GM21360 (cell line): ENCODE measurements around the gene STAC.
"Not testable (repeated sequence)": the region's sequence is repeated elsewhere in the genome, so short reads cannot be mapped to it uniquely, and the experiment has no call there.

Experiments used
- ATAC-seq: cut with Tn5 transposase; IDR thresholded peaks from one replicate; pipeline ENCODE4 v1.9.1; 2021; ENCODE audit warnings: mild to moderate bottlenecking, moderate library complexity; ENCODE audit not compliant: unreplicated experiment

Gene STAC

GRCh38 chr3:36562945-36563344 is 182.6 kb downstream of the STAC start:
- no peak for ATAC-seq

- no peak for ATAC-seq
Observed at GRCh38 chr3:36575241-36575640, 194.9 kb downstream of the STAC start.

DNA sequence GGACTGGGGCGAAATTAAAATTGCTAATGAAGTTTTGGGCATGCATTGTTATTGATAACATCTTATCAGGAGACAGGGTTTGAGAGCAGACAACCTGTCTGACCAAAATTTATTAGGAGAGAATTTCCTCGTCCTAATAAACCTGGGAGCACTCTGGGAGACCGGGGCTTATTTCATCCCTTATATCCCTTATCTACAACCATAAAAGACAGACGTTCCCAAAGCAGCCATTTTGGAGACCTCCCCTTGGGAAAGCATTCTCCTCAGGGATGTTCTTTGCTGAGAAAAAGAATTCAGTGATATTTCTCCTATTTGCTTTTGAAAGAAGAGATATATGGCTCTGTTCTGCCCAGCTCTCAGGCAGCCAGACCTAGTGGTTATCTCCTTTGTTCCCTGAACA is 198.1 kb downstream of the STAC start:
- not testable (repeated sequence) for ATAC-seq

GRCh38 chr3:36579746-36580145 is 199.4 kb downstream of the STAC start:
- ATAC-seq, result no peak

- ATAC-seq, result no peak
Observed at GRCh38 chr3:36580716-36581115, 200.4 kb downstream of the STAC start.

DNA sequence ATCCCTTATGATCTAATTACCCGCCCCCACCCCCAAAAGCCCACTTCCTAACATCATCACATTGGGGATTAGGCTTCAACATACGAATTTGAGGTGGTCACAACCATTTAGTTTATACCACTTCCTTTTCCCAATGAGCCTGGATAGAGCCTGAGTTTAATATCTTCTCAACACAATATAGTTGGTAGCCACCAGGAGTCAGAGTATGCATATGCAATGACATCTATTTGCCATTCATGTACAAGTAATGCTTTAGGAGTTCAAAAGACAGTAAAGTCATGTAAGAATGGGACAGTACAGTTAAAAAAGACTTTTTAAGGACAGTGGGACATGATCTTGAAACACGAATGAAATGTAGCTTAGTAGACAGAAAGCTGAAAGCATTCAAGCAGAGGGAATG is 211.7 kb downstream of the STAC start:
- ATAC-seq, result no peak

DNA sequence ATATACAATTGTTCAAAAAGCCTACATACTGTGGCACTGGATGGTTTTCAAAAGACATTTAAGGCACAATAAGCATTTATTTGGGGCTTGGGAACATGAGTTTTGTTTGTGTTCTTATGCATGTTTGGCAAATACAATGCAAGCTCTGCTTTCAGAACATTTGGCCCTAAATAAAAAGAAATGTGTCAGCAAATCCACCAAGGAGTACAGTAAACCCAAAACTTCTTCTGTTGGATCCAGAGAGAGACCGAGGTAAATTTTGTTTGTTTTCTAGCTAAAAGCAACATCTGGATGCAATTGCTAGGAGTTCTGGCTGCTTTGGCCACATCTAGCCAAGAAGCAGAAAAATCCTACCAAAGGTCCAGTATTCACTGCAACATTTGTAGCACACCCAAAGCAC is 215.2 kb downstream of the STAC start:
- ATAC-seq, result no peak

- ATAC-seq, result no peak
Observed at GRCh38 chr3:36596419-36596818, 216.1 kb downstream of the STAC start.

- no peak for ATAC-seq
Observed at GRCh38 chr3:36597422-36597821, 217.1 kb downstream of the STAC start.
